Measurements from ENCODE around the gene BANP. TPM values are rescaled to one million over a fixed set of nuclear protein-coding genes. Genes with fewer than 3 reads are reported as not detected.

BANP gene
- total and polyA plus RNA-seq, 2 of the 8 experiments (the other 6 are each of a cell fraction or from before 2014, with no cell fraction given): 25.8 to 39.8 TPM

DNA sequence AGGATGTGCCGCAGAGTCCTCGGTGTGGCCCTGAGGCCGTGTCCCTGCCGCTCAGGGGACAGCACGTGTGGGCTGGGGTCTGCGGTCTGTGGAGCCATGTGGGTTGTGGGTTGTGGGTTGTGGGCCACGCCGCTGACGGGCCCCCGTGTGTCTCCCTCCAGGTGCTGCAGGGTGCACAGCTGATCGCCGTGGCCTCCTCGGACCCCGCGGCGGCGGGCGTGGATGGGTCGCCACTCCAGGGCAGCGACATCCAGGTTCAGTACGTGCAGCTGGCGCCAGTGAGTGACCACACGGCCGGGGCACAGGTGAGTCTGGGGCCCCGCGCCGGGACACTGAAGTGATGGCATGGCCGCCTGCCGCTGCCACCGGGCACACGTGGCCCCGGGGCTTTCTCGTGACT lies 120.7 kb downstream of the BANP start:
- Histone ChIP-seq H3K4me1 (replicated peaks in 1 of 4; ENCODE audit: control insufficient read depth in 3 of 4, insufficient read depth in 4 of 4, low read length in 3 of 4) (peaks cover 0 to 5% (median 0%) of the 10 kb centered on the region in 4 experiments; a peak in 2 of 7 replicates), H3K56ac (replicated peaks; ENCODE audit: insufficient read length, low read depth, low read length) (no peak overlapping the region), H3K4ac (replicated peaks; ENCODE audit: insufficient read length, low read depth, low read length) (no peak overlapping the region), H3K79me2 (ENCODE audit: control insufficient read depth in 1 of 2, insufficient read depth in 2 of 2, low read length in 2 of 2) (no peaks in the 10 kb centered on the region), H3K9me3 (ENCODE audit: insufficient read depth in 2 of 2, low read depth in 1 of 2, low read length in 1 of 2) (no peaks in the 10 kb centered on the region), H3K27ac (ENCODE audit: low read depth, low read length) (no peak overlapping the region; the same call in 1 of the 2 replicates), H2BK5ac (ENCODE audit: low read depth, low read length) (no peak overlapping the region; the same call in 1 of the 2 replicates), H3K4me2 (ENCODE audit: insufficient read depth in 1 of 2, low read depth in 2 of 2, low read length in 2 of 2) (no peak overlapping the region), H4K5ac (ENCODE audit: insufficient read length, low read depth, low read length) (no peak overlapping the region), H3K79me1 (ENCODE audit: low read depth, low read length) (no peaks in the 10 kb centered on the region), H2AFZ (ENCODE audit: low read length) (no peak overlapping the region), H3K23me2 (ENCODE audit: low read depth, low read length) (no peaks in the 10 kb centered on the region), H4K20me1 (replicated peaks in 1 of 2; ENCODE audit: control insufficient read depth in 1 of 2, insufficient read depth in 2 of 2, low read length in 2 of 2) (no peaks in the 10 kb centered on the region), H2BK15ac (ENCODE audit: low read length) (no peak overlapping the region), H3K4me3 (ENCODE audit: extremely low read depth in 1 of 4, insufficient read depth in 2 of 4, low read depth in 3 of 4, low read length in 4 of 4) (no peak overlapping the region), H2BK12ac (ENCODE audit: low read depth, low read length) (no peak overlapping the region), H4K91ac (replicated peaks; ENCODE audit: insufficient read length, low read length) (no peak overlapping the region), H4K8ac (ENCODE audit: extremely low read depth, insufficient read depth, low read length) (no peak overlapping the region), H3K9ac (replicated peaks in 1 of 4; ENCODE audit: extremely low read depth in 1 of 4, low read depth in 3 of 4, low read length in 3 of 4) (no peak overlapping the region), H2BK20ac (ENCODE audit: low read length) (no peak overlapping the region), H3K36me3 (ENCODE audit: control insufficient read depth in 2 of 4, insufficient read depth in 4 of 4, low read length in 3 of 4) (peaks cover 0 to 8% (median 4%) of the 10 kb centered on the region in 4 experiments; a peak in 2 of 8 replicates), H3K14ac (ENCODE audit: insufficient read length) (no peak overlapping the region), H3K23ac (ENCODE audit: insufficient read length) (no peak overlapping the region), H3K18ac (ENCODE audit: extremely low read depth, low read length) (no peak overlapping the region), H2AK5ac (ENCODE audit: low read depth, low read length) (no peak overlapping the region), H3K27me3 (replicated peaks in 1 of 4; ENCODE audit: control insufficient read depth in 3 of 4, extremely low read depth in 1 of 4, insufficient read depth in 3 of 4, low read length in 3 of 4) (no peaks in the 10 kb centered on the region), H2BK120ac (replicated peaks; ENCODE audit: low read depth, low read length) (no peak overlapping the region)
- TF ChIP-seq YY1 (IDR thresholded peaks at IDR 0.05; ENCODE audit: low read depth, low read length): no peak
- 0 out of 2 replicates have a peak, but pooled peaks have one; percentile 26 for TF ChIP-seq EGR1 (IDR thresholded peaks at IDR 0.05; ENCODE audit: borderline replicate concordance, low read depth, low read length)
- no peak for FAIRE-seq
- ChIA-PET POLR2A (ENCODE audit: partially characterized antibody) (no interaction called here), CTCF (ENCODE audit: partially characterized antibody) (interaction anchor here (1.0 kb wide), 1 partner anchor 27 kb away, joined by 3 read pairs; no protein-coding TSS in a partner anchor)
- 96% methylated on average over 33 of the region's 33 CpGs; no CpG with 5 or more reads in 1 of the 2 experiments for WGBS, 2 experiments (ENCODE audit: extremely low coverage in 1 of 2, insufficient coverage in 1 of 2, insufficient read length in 1 of 2, insufficient replicate concordance in 2 of 2, low coverage in 1 of 2, low lambda C conversion rate in 2 of 2, missing lambda C conversion rate in 1 of 2)
- DNase-seq (ENCODE audit: low read depth in 1 of 2, low spot score in 2 of 2): no peak
